Suprapubic skin (tissue), 4 donors: ENCODE results near the gene SPATA19. TPM values are rescaled to one million over a fixed set of nuclear protein-coding genes. Genes with fewer than 3 reads are reported as not detected.

Experiments used
- DNase-seq, 2 donors: peaks; one replicate each; pipeline ENCODE4 v3.0.0-alpha.2; 2019; ENCODE audit warnings: low spot score in 2 of 2
- H3K27ac ChIP-seq: fragments of 200-600 bp; sonication (generic); one replicate; pipeline ENCODE4 v1.5.1; 2019
- H3K27me3 ChIP-seq: fragments of 200-600 bp; sonication (generic); one replicate; pipeline ENCODE4 v1.5.1; 2019
- H3K36me3 ChIP-seq: fragments of 200-600 bp; sonication (generic); one replicate; pipeline ENCODE4 v1.5.1; 2019
- H3K4me1 ChIP-seq: fragments of 200-600 bp; sonication (generic); one replicate; pipeline ENCODE4 v1.5.1; 2019
- H3K4me3 ChIP-seq: fragments of 200-600 bp; sonication (generic); one replicate; pipeline ENCODE4 v1.5.1; 2019; ENCODE audit warnings: mild to moderate bottlenecking
- H3K9me3 ChIP-seq: fragments of 200-600 bp; sonication (generic); one replicate; pipeline ENCODE4 v1.5.1; 2019
- EP300 ChIP-seq: sonication (generic); formaldehyde crosslinking; IDR thresholded peaks from one replicate; pipeline ENCODE4 v1.6.1; 2017; ENCODE audit warnings: antibody characterized with exemption
- POLR2A ChIP-seq, 2 donors: fragments of 450-650 bp; IDR thresholded peaks; one replicate each; pipeline ENCODE4 v1.6.1; 2017; ENCODE audit warnings: antibody characterized with exemption in 2 of 2, mild to moderate bottlenecking in 2 of 2, moderate library complexity in 2 of 2
- POLR2AphosphoS5 ChIP-seq, 3 donors: sonication (generic); formaldehyde crosslinking; IDR thresholded peaks; one replicate each; pipeline ENCODE4 v1.6.1; 2017; ENCODE audit warnings: antibody characterized with exemption in 3 of 3
- WGBS: methylation state at CpG from one replicate; pipeline ENCODE4 v1.1.5; 2018; 5-methylcytosine and 5-hydroxymethylcytosine counted together
- total RNA-seq, 4 donors: library from RNA; depleted of rRNA; stranded (reverse); fragments of >200 nt; gene quantifications; one replicate each; pipeline ENCODE4 v1.1.0, GENCODE V29; 2016
- TF ChIP-seq, protein P1 (sequence below), 2 donors: fragments of 200-600 bp in 1 of 2; fragments of 450-650 bp in 1 of 2; sonication (generic) in 1 of 2; IDR thresholded peaks; one replicate each; pipeline ENCODE4 v1.5.1; 2016 to 2019; ENCODE audit warnings: antibody characterized with exemption in 2 of 2, mild to moderate bottlenecking in 1 of 2, moderate library complexity in 1 of 2

The SPATA19 gene
- total RNA-seq, 4 donors from 2014 or later = not detected

DNA sequence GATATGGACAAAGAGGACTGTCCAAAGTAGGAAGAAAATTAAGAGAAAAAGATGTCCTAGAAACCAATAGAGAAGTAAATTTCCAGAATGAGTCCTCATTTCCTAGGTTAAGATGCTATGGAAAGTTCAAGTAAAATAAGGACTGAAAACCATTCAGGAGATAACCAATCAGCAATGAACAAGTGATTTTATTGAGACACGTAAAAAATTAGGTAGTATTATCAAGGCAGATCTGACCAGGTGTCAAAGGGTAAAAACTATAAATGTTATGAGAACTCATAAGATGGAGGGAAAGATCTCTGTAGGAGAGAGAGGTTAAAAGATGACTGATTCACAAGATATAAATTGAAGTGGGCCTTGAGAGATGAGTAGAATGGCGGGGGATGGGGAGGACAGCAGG lies 50.2 kb downstream of the SPATA19 start:
- no peaks in the 10 kb centered on the region for H3K4me1 ChIP-seq
- WGBS = 86% methylated on average over 2 of the region's 2 CpGs
- H3K27me3 ChIP-seq = peaks cover 8% of the 10 kb centered on the region
- H3K36me3 ChIP-seq = no peaks in the 10 kb centered on the region
- H3K27ac ChIP-seq = no peak overlapping the region
- H3K9me3 ChIP-seq = peaks cover 5% of the 10 kb centered on the region
- no peak for DNase-seq
- TF ChIP-seq POLR2AphosphoS5 (IDR thresholded peaks at IDR 0.05) (no peak), EP300 (no peak), POLR2A (IDR thresholded peaks at IDR 0.05) (no peak)
- TF ChIP-seq, protein P1, sequence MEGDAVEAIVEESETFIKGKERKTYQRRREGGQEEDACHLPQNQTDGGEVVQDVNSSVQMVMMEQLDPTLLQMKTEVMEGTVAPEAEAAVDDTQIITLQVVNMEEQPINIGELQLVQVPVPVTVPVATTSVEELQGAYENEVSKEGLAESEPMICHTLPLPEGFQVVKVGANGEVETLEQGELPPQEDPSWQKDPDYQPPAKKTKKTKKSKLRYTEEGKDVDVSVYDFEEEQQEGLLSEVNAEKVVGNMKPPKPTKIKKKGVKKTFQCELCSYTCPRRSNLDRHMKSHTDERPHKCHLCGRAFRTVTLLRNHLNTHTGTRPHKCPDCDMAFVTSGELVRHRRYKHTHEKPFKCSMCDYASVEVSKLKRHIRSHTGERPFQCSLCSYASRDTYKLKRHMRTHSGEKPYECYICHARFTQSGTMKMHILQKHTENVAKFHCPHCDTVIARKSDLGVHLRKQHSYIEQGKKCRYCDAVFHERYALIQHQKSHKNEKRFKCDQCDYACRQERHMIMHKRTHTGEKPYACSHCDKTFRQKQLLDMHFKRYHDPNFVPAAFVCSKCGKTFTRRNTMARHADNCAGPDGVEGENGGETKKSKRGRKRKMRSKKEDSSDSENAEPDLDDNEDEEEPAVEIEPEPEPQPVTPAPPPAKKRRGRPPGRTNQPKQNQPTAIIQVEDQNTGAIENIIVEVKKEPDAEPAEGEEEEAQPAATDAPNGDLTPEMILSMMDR (IDR thresholded peaks at IDR 0.05) = no peak
- no peak overlapping the region for H3K4me3 ChIP-seq

DNA sequence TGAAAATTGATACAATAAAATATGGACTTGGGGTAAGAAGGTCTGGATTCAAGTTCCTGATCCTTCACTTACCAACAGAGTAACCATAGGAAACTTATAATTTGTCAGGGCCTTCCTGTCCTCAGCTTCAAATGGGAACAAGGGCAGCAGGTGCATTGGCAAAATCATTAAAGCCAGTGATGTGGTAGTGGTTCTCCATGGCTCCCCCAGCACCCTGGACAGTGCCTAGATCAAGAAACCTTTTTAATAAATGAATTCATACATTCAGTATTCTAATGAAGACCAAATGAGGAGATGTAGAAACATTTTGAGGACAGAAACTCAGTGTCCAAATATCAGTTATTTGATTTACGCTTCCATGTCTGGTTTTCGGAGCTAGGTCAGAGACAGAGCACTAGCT lies 51.1 kb downstream of the SPATA19 start:
- H3K9me3 ChIP-seq = peaks cover 5% of the 10 kb centered on the region
- no peak overlapping the region for H3K4me3 ChIP-seq
- DNase-seq = no peak
- TF ChIP-seq POLR2A (IDR thresholded peaks at IDR 0.05) (no peak), POLR2AphosphoS5 (IDR thresholded peaks at IDR 0.05) (no peak), EP300 (no peak)
- TF ChIP-seq, protein P1 (IDR thresholded peaks at IDR 0.05) = no peak
- no peaks in the 10 kb centered on the region for H3K4me1 ChIP-seq
- 98% methylated on average over 2 of the region's 2 CpGs for WGBS
- H3K36me3 ChIP-seq = no peaks in the 10 kb centered on the region
- peaks cover 13% of the 10 kb centered on the region for H3K27me3 ChIP-seq
- no peak overlapping the region for H3K27ac ChIP-seq

DNA sequence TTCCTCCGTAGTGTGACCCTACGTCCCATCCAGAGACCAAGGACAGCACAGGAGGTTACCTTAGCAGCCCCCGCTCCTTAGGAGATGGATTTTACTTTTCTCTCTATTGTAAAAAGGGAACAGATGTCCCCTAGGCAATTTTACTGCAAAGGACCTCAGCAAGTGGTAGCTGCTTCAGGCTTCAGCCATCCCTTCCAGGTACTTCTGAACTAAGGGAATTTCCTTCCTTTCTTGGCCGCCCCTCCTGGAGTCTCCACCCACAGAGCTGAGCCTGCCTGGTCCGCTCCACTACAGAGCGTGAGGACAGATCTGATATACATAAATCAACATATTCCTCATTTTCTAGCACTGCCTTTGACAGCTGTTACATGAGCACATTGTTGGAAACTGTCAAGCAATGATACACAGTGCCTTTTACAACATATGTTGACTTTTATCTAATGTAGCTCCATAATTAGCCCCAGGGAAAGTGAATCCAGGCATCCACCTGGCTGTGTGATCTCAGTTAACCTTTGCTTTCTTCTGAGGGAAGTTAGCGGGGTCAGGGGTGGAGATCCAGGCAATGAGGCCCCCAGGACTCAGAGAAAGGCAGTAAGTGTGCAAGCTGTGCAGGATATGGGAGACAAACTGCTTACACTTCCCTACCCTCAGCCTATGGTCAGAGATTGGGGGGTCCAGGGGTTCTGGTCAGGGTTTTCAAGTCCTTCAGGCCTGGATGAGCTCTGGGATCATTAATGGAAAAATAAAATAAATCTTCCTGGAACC lies 51.9 kb downstream of the SPATA19 start:
- peaks cover 20% of the 10 kb centered on the region for H3K27me3 ChIP-seq
- peaks cover 5% of the 10 kb centered on the region for H3K9me3 ChIP-seq
- no peak overlapping the region for H3K4me3 ChIP-seq
- DNase-seq = no peak
- TF ChIP-seq POLR2AphosphoS5 (IDR thresholded peaks at IDR 0.05) (no peak), EP300 (no peak), POLR2A (IDR thresholded peaks at IDR 0.05) (no peak)
- TF ChIP-seq, protein P1 (IDR thresholded peaks at IDR 0.05) = no peak
- no peaks in the 10 kb centered on the region for H3K36me3 ChIP-seq
- no peak overlapping the region for H3K27ac ChIP-seq
- 44% methylated on average over 7 of the region's 7 CpGs for WGBS
- no peaks in the 10 kb centered on the region for H3K4me1 ChIP-seq

DNA sequence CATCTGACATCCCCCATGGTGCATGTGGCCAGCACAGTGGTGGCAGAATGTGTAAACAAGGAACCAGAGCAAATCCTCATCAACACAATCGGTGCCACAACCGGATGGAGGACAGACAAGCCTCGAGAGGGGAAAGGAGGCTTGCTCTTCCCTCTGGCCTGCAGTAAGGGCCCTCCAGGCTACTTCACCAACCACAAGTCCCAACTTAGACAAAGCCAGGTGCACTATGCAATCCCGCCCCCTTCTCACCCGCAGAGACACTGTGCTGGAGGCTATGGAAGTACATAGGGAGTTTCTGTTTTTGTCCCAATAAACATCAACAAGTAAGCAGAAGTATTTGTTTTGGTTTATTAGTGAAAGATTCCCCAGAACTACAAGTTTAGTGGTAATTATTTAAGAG lies 54.3 kb downstream of the SPATA19 start:
- H3K27me3 ChIP-seq = peaks cover 34% of the 10 kb centered on the region
- no peak overlapping the region for H3K4me3 ChIP-seq
- peaks cover 5% of the 10 kb centered on the region for H3K9me3 ChIP-seq
- TF ChIP-seq POLR2AphosphoS5 (IDR thresholded peaks at IDR 0.05) (no peak), EP300 (no peak), POLR2A (IDR thresholded peaks at IDR 0.05) (no peak)
- TF ChIP-seq, protein P1 (IDR thresholded peaks at IDR 0.05) = no peak
- H3K36me3 ChIP-seq = no peaks in the 10 kb centered on the region
- H3K4me1 ChIP-seq = no peaks in the 10 kb centered on the region
- H3K27ac ChIP-seq = no peak overlapping the region
- DNase-seq = no peak
- WGBS = 76% methylated on average over 2 of the region's 5 CpGs

Other genes starting within 250 kb of the SPATA19 start
- 10 to 100 TPM in 1 of 4 donors, 1 to 10 TPM in 3; 6.6 to 15.0 (median 9.5) TPM for gene IGSF9B, start 111.5 kb upstream of the SPATA19 start, total RNA-seq
- 10 to 100 TPM; 10.9 to 14.7 (median 12.1) TPM for gene JAM3, start 223.6 kb upstream of the SPATA19 start, total RNA-seq